Testis (tissue), 3 donors: ENCODE measurements around the gene AGO1. TPM values are rescaled to one million over a fixed set of nuclear protein-coding genes. Genes with fewer than 3 reads are reported as not detected.

Source experiments
- DNase-seq: peaks from one replicate; pipeline ENCODE4 v3.0.0-alpha.2; 2019
- H3K27ac ChIP-seq, 2 donors: fragments of 200-600 bp; sonication (generic); one replicate each; pipeline ENCODE4 v1.5.1; 2019
- H3K27me3 ChIP-seq: fragments of 200-600 bp; sonication (generic); one replicate; pipeline ENCODE4 v1.5.1; 2019
- H3K36me3 ChIP-seq: fragments of 200-600 bp; sonication (generic); one replicate; pipeline ENCODE4 v1.5.1; 2017; ENCODE audit warnings: low read depth; ENCODE audit errors: missing control alignments
- H3K4me1 ChIP-seq: fragments of 200-600 bp; sonication (generic); one replicate; pipeline ENCODE4 v1.5.1; 2019
- H3K4me3 ChIP-seq, 2 donors: fragments of 200-600 bp; sonication (generic); one replicate each; pipeline ENCODE4 v1.5.1; 2017 to 2019
- H3K9me3 ChIP-seq: fragments of 200-600 bp; sonication (generic); one replicate; pipeline ENCODE4 v1.5.1; 2017
- POLR2A ChIP-seq: fragments of 450-650 bp; IDR thresholded peaks from one replicate; pipeline ENCODE4 v1.6.1; 2017; ENCODE audit warnings: antibody characterized with exemption, mild to moderate bottlenecking, moderate library complexity
- WGBS, 2 donors: methylation state at CpG; one replicate each; pipeline ENCODE4 v1.1.5; 2018; 5-methylcytosine and 5-hydroxymethylcytosine counted together
- intact Hi-C: fragments of 100-400 bp; cut with DNase I; formaldehyde crosslinking; loops from one replicate; pipeline ENCODE4 v1.15.1; 2023; ENCODE audit warnings: low total_unique reads
- polyA plus RNA-seq: library from polyadenylated mRNA; stranded (reverse); fragments of 350-450 nt; fragmentation: Illumina TruSeq; extraction: RNeasy Lipid Tissue Mini Kit (QIAGEN cat#74804); gene quantifications from one replicate; pipeline ENCODE4 v1.2.3, GENCODE V29; 2014; ENCODE audit warnings: low read depth, low replicate concordance; ENCODE audit not compliant: insufficient read depth
- total RNA-seq, 2 donors: library from RNA; depleted of rRNA; stranded (reverse); fragments of >200 nt; gene quantifications; one replicate each; pipeline ENCODE4 v1.2.3, GENCODE V29; 2016
- TF ChIP-seq, protein P1 (sequence below), 3 experiments: fragments of 450-650 bp in 2 of 3; fragments of 200-600 bp in 1 of 3; sonication (generic) in 1 of 3; IDR thresholded peaks; one replicate each; pipeline ENCODE4 v1.5.1; 2016 to 2019; ENCODE audit warnings: antibody characterized with exemption in 3 of 3, mild to moderate bottlenecking in 2 of 3, moderate library complexity in 1 of 3

AGO1 gene
- total and polyA plus RNA-seq, 3 donors from 2014 or later = 11.5 to 41.9 (median 32.3) TPM

- H3K27me3 ChIP-seq = no peaks in the 10 kb centered on the region
- WGBS, 2 donors = 1% methylated on average over 24 to 90 of the region's 112 CpGs
- no peaks in the 10 kb centered on the region for H3K36me3 ChIP-seq
- H3K4me3 ChIP-seq = peak within 1 kb of the TSS; percentile 95 to 97
- H3K4me1 ChIP-seq = peaks cover 12% of the 10 kb centered on the region
- DNase-seq = peak; percentile 90
- H3K27ac ChIP-seq = peak within 1 kb of the TSS; percentile 98 to 100
- intact Hi-C loops = no loop called here
- no peaks in the 10 kb centered on the region for H3K9me3 ChIP-seq
- TF ChIP-seq, protein P1, sequence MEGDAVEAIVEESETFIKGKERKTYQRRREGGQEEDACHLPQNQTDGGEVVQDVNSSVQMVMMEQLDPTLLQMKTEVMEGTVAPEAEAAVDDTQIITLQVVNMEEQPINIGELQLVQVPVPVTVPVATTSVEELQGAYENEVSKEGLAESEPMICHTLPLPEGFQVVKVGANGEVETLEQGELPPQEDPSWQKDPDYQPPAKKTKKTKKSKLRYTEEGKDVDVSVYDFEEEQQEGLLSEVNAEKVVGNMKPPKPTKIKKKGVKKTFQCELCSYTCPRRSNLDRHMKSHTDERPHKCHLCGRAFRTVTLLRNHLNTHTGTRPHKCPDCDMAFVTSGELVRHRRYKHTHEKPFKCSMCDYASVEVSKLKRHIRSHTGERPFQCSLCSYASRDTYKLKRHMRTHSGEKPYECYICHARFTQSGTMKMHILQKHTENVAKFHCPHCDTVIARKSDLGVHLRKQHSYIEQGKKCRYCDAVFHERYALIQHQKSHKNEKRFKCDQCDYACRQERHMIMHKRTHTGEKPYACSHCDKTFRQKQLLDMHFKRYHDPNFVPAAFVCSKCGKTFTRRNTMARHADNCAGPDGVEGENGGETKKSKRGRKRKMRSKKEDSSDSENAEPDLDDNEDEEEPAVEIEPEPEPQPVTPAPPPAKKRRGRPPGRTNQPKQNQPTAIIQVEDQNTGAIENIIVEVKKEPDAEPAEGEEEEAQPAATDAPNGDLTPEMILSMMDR (IDR thresholded peaks at IDR 0.05) = no peak
- peak; percentile 18 for TF ChIP-seq POLR2A
Measured at GRCh38 chr1:35930593-35931445, 47.8 kb downstream of the AGO1 start, which contains the start of gene AGO3. TSS of gene AGO3 (plus strand) at chr1:35931105. CDS start at chr1:35931427, 322 bp downstream.

GRCh38 chr1:35931446-35932157 lies 48.6 kb downstream of the AGO1 start:
- 0 to 1% methylated on average over 26 to 28 of the region's 28 CpGs for WGBS, 2 donors
- Histone ChIP-seq H3K9me3 (no peaks in the 10 kb centered on the region), H3K4me3 (peak overlapping the region; percentile 95 to 97), H3K27ac (peak overlapping the region; percentile 98 to 100), H3K36me3 (no peaks in the 10 kb centered on the region), H3K4me1 (peaks cover 12% of the 10 kb centered on the region), H3K27me3 (no peaks in the 10 kb centered on the region)
- TF ChIP-seq, protein P1 (IDR thresholded peaks at IDR 0.05) = no peak
- TF ChIP-seq POLR2A = no peak
- DNase-seq = peak; percentile 51
- intact Hi-C loops = no loop called here

- Histone ChIP-seq H3K36me3 (no peaks in the 10 kb centered on the region), H3K4me3 (peak overlapping the region; percentile 95 to 97), H3K27me3 (no peaks in the 10 kb centered on the region), H3K4me1 (peaks cover 12% of the 10 kb centered on the region), H3K27ac (peak overlapping the region in 1 of 2 donors; percentile 98), H3K9me3 (no peaks in the 10 kb centered on the region)
- intact Hi-C loops = no loop called here
- no peak for TF ChIP-seq POLR2A
- DNase-seq = no peak
- 26 to 31% methylated on average over 7 of the region's 7 CpGs for WGBS, 2 donors
Measured at GRCh38 chr1:35932158-35932636, 49.2 kb downstream of the AGO1 start.

DNA sequence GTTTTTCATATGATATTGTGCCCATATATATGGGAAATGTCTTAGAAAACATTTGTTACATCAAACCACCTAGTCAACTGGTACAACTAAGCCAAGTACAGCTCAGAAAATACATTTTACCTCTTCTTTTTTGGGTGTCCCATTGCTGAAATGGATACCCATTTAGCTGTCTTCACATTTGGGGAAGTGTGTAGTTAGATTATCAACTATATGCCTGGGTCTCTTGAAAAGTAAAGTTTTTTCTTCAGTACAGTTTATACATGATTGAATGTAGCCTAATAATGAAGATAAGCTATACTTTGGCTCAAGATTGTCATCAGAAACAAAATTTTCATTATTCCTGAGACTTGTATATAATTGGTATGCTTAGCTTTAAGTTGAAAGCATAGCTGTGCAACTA lies 49.9 kb downstream of the AGO1 start:
- no peak overlapping the region for H3K27ac ChIP-seq
- intact Hi-C loops = no loop called here
- H3K36me3 ChIP-seq = no peaks in the 10 kb centered on the region
- H3K4me3 ChIP-seq = no peak overlapping the region
- no peaks in the 10 kb centered on the region for H3K27me3 ChIP-seq
- peaks cover 12% of the 10 kb centered on the region for H3K4me1 ChIP-seq
- no peak for DNase-seq
- no peaks in the 10 kb centered on the region for H3K9me3 ChIP-seq
- TF ChIP-seq, protein P1 (IDR thresholded peaks at IDR 0.05) = no peak
- no peak for TF ChIP-seq POLR2A
